Thymus (tissue), 11 donors: ENCODE results near the gene SLC29A1. TPM values are rescaled to one million over a fixed set of nuclear protein-coding genes. Genes with fewer than 3 reads are reported as not detected.

Experiments
- DNase-seq, 9 donors: peaks; one replicate each; pipeline ENCODE4 v3.0.0-alpha.2; 2013; ENCODE audit warnings: low spot score in 9 of 9, low read depth in 6 of 9, missing footprints in 1 of 9
- H3K27ac ChIP-seq, 2 donors: one replicate each; pipeline ENCODE4 v1.5.1; 2013; ENCODE audit warnings: control low read depth in 1 of 2, low read depth in 1 of 2, low read length in 1 of 2, mild to moderate bottlenecking in 1 of 2, moderate library complexity in 1 of 2
- H3K27me3 ChIP-seq, 2 donors: one replicate each; pipeline ENCODE4 v1.5.1; 2013; ENCODE audit warnings: low read length in 1 of 2; ENCODE audit not compliant: control insufficient read depth in 2 of 2, insufficient read depth in 1 of 2
- H3K36me3 ChIP-seq, 2 donors: one replicate each; pipeline ENCODE4 v1.5.1; 2013; ENCODE audit warnings: low read length in 1 of 2, mild to moderate bottlenecking in 1 of 2, moderate library complexity in 1 of 2; ENCODE audit not compliant: control insufficient read depth in 2 of 2, insufficient read depth in 2 of 2
- H3K4me1 ChIP-seq, 2 donors: one replicate each; pipeline ENCODE4 v1.5.1; 2013; ENCODE audit warnings: low read length in 2 of 2; ENCODE audit not compliant: control insufficient read depth in 2 of 2, insufficient read depth in 2 of 2
- H3K4me3 ChIP-seq, 2 donors: one replicate each; pipeline ENCODE4 v1.5.1; 2013; ENCODE audit warnings: low read length in 2 of 2, control low read depth in 1 of 2, mild to moderate bottlenecking in 1 of 2
- H3K9me3 ChIP-seq, 2 donors: one replicate each; pipeline ENCODE4 v1.5.1; 2013; ENCODE audit warnings: low read length in 1 of 2, mild to moderate bottlenecking in 1 of 2; ENCODE audit not compliant: control insufficient read depth in 2 of 2, insufficient read depth in 1 of 2
- WGBS: extraction: QIAGEN DNeasy Blood & Tissue Kit; methylation state at CpG from one replicate; pipeline ENCODE4 v1.1.7; 2013; 5-methylcytosine and 5-hydroxymethylcytosine counted together
- polyA plus RNA-seq: library from polyadenylated mRNA; stranded (reverse); fragments of 200-250 nt; gene quantifications from one replicate; pipeline ENCODE4 v1.2.3, GENCODE V29; 2013
- total RNA-seq: library from RNA; stranded (reverse); fragments of 120-200 nt; gene quantifications from one replicate; pipeline ENCODE4 v1.2.4, GENCODE V29; 2013
- donor health status: healthy.

SLC29A1 gene
- total and polyA plus RNA-seq, 2 donors: 17.9 to 69.0 TPM

- Histone ChIP-seq H3K9me3 (peaks cover 0 to 3% of the 10 kb centered on the region in 2 donors), H3K27me3 (no peaks in the 10 kb centered on the region), H3K4me3 (peak overlapping the region; percentile 52 to 54), H3K27ac (peak overlapping the region; percentile 79 to 90), H3K36me3 (peaks cover 28 to 42% of the 10 kb centered on the region in 2 donors), H3K4me1 (peaks cover 8 to 42% of the 10 kb centered on the region in 2 donors)
- 52% methylated on average over 22 of the region's 22 CpGs for WGBS
- peak in 1 of 9 donors; percentile 42 for DNase-seq
These were observed 13.8 kb downstream of the SLC29A1 start for GRCh38 chr6:44237021-44237812.

DNA sequence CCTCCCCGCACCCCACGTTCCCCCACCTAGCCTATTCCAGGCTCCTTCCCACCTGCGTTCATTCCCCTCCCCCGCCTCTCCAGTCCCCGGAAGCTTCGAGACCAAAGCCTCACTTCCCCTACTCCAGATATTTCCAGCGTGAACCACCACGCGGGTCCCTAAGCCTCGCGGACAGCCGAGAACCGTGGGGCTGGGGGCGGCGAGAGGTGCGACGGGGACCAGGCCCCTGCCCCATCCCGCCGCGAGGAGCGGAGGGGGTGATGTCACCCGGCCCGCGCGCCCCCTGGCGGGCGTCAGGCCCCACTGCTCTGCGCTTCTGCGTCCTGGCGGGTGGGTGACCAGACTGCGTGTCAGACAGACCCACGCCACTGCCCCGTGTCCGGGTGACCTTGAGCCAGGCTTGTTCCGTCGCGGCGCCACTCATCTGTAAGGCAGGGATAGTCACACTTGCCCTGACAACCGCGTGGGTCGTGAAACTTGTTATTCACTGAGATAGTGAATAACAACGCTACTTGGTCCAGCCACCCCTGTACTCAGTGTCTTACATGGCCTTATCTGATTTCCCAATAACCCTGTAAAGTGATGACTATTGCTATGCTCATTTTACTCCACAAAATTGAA, 14.5 kb downstream of the SLC29A1 start:
- peaks cover 6 to 38% of the 10 kb centered on the region in 2 donors for H3K4me1 ChIP-seq
- peaks cover 21 to 35% of the 10 kb centered on the region in 2 donors for H3K36me3 ChIP-seq
- WGBS: 3% methylated on average over 42 of the region's 42 CpGs
- peaks cover 0 to 3% of the 10 kb centered on the region in 2 donors for H3K9me3 ChIP-seq
- H3K27me3 ChIP-seq: no peaks in the 10 kb centered on the region
- peak overlapping the region; percentile 52 to 54 for H3K4me3 ChIP-seq
- DNase-seq: peak in 3 of 9 donors; percentile 75 to 81 (median 79)
- H3K27ac ChIP-seq: peak overlapping the region; percentile 79 to 90

DNA sequence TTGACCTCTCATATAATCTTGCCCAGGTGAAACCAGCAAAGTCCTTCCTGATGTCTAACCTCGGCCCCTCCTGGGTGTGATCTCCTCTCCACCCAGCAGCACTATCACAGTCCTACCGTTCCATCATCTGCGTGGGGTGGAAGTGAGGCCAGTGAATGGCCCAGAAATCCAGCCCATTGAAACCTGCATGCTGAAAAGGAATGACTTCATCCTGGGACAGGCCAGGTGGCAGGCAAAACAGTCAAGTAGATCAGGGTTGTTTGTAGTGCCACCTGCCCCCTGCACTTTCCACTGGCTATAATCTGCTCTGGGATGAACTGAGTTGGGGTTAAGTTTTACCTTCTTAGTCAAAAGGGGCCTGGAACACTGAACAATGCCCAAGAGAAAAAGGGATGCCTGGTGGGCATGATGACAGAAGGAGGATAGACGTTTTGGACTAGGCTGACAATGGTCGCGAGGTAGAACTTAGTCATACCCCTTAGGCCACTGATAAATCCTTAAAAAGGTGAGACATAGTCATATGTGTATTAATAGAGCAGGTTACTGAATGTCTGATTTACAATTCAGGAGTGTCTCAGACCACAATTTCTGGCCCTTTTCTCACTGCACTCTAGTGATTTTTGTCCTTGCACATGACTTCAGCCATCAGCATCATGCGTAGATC, 15.4 kb downstream of the SLC29A1 start:
- WGBS: 97% methylated on average over 7 of the region's 7 CpGs
- no peaks in the 10 kb centered on the region for H3K27me3 ChIP-seq
- peaks cover 0 to 3% of the 10 kb centered on the region in 2 donors for H3K9me3 ChIP-seq
- no peak for DNase-seq
- H3K4me1 ChIP-seq: peaks cover 2 to 29% of the 10 kb centered on the region in 2 donors
- no peak overlapping the region for H3K4me3 ChIP-seq
- H3K27ac ChIP-seq: no peak overlapping the region
- H3K36me3 ChIP-seq: peaks cover 12 to 26% of the 10 kb centered on the region in 2 donors

GRCh38 chr6:44243345-44243744, 19.9 kb downstream of the SLC29A1 start:
- Histone ChIP-seq H3K27ac (no peak overlapping the region), H3K4me1 (peaks cover 7 to 14% of the 10 kb centered on the region in 2 donors), H3K9me3 (no peaks in the 10 kb centered on the region), H3K4me3 (no peak overlapping the region), H3K36me3 (peaks cover 0 to 2% of the 10 kb centered on the region in 2 donors), H3K27me3 (no peaks in the 10 kb centered on the region)
- WGBS: 97% methylated on average over 7 of the region's 7 CpGs
- DNase-seq: no peak

DNA sequence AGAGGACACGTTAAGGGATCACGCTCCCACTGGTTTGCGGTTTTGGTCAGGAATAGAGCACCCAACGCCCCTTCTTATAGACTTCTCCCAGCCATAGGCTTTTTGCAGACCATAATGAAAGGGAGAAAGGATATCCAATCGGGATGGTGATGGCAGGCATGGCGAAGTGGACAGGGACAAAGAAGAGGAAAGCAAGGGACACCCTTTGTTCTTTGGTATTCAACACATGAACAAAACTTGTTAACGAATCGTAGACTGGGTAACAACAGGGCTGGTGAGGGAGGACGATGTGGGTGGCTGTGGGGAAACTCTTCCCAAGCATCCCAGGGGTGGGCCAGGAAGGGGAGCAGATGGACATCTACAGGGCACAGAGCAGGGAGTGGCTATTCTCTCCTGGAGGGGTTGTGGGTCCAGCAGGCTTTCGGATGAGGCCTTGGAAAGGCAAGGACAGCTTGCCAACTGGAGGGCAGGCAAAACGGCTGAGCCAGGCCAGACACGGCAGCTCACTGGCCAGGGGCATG, 22.1 kb downstream of the SLC29A1 start:
- Histone ChIP-seq H3K9me3 (no peaks in the 10 kb centered on the region), H3K4me1 (peaks cover 16 to 23% of the 10 kb centered on the region in 2 donors), H3K4me3 (peak overlapping the region; percentile 74 to 75), H3K27me3 (no peaks in the 10 kb centered on the region), H3K36me3 (peaks cover 14 to 23% of the 10 kb centered on the region in 2 donors), H3K27ac (peak overlapping the region; percentile 97)
- DNase-seq: no peak
- WGBS: 92% methylated on average over 12 of the region's 12 CpGs

GRCh38 chr6:44245912-44246662, 22.7 kb downstream of the SLC29A1 start:
- peak in 8 of 9 donors; percentile 75 to 93 (median 84) for DNase-seq

GRCh38 chr6:44246663-44247337, 23.4 kb downstream of the SLC29A1 start, which contains the start of gene HSP90AB1:
HSP90AB1 (plus strand) TSS chr6:44247101; CDS start chr6:44248630, 1,529 bp downstream.
- DNase-seq: peak; percentile 95 to 99 (median 98)
- H3K36me3 ChIP-seq: peaks cover 28 to 37% of the 10 kb centered on the region in 2 donors
- H3K4me3 ChIP-seq: peak within 1 kb of the TSS; percentile 74 to 75
- no peaks in the 10 kb centered on the region for H3K9me3 ChIP-seq
- under 1% methylated on average over 34 of the region's 34 CpGs for WGBS
- no peaks in the 10 kb centered on the region for H3K27me3 ChIP-seq
- H3K4me1 ChIP-seq: peaks cover 16 to 23% of the 10 kb centered on the region in 2 donors
- peak within 1 kb of the TSS; percentile 97 for H3K27ac ChIP-seq

More at GRCh38 chr6:44245912-44246662, 22.7 kb downstream of the SLC29A1 start:
- peak overlapping the region; percentile 97 for H3K27ac ChIP-seq
- peak overlapping the region; percentile 74 to 75 for H3K4me3 ChIP-seq
- H3K9me3 ChIP-seq: no peaks in the 10 kb centered on the region
- WGBS: 2% methylated on average over 62 of the region's 62 CpGs
- peaks cover 16 to 23% of the 10 kb centered on the region in 2 donors for H3K4me1 ChIP-seq
- no peaks in the 10 kb centered on the region for H3K27me3 ChIP-seq
- H3K36me3 ChIP-seq: peaks cover 21 to 30% of the 10 kb centered on the region in 2 donors
